B cell (primary cell): ENCODE results near the gene PHACTR1.

Source experiments
- EZH2 ChIP-seq: IDR thresholded peaks from 2 replicates; pipeline ENCODE4 v1.6.1; 2012; ENCODE audit warnings: borderline replicate concordance, low read depth, mild to moderate bottlenecking, moderate library complexity, low read length; ENCODE audit not compliant: insufficient read depth, poor library complexity, severe bottlenecking
- TF ChIP-seq, protein P1 (sequence below): fragments of 200-600 bp; IDR thresholded peaks from one replicate; pipeline ENCODE4 v1.8.0; 2022; ENCODE audit warnings: antibody characterized with exemption, mild to moderate bottlenecking

DNA sequence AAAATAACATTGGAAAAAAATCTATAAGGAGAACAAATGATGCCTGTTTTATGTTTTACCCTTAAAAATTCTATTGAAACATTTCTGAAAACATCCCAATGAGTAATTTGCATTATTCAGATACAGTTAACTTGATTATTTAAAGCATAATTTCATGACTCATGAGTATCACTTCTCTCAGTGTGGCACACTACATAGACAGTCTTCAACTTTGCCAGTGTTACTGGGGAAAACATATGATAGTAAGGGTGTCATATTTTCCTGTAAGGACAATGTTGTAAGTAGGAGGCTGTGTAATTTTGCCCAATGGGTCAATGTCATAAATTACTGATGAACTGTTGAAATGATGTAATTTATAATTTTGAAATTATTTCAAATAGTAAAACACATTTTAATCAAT is 125.5 kb downstream of the PHACTR1 start:
- TF ChIP-seq, protein P1, sequence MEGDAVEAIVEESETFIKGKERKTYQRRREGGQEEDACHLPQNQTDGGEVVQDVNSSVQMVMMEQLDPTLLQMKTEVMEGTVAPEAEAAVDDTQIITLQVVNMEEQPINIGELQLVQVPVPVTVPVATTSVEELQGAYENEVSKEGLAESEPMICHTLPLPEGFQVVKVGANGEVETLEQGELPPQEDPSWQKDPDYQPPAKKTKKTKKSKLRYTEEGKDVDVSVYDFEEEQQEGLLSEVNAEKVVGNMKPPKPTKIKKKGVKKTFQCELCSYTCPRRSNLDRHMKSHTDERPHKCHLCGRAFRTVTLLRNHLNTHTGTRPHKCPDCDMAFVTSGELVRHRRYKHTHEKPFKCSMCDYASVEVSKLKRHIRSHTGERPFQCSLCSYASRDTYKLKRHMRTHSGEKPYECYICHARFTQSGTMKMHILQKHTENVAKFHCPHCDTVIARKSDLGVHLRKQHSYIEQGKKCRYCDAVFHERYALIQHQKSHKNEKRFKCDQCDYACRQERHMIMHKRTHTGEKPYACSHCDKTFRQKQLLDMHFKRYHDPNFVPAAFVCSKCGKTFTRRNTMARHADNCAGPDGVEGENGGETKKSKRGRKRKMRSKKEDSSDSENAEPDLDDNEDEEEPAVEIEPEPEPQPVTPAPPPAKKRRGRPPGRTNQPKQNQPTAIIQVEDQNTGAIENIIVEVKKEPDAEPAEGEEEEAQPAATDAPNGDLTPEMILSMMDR: no peak
- no peak for TF ChIP-seq EZH2
